ENCODE measurements around the gene HLX. TPM values are rescaled to one million over a fixed set of nuclear protein-coding genes. Genes with fewer than 3 reads are reported as not detected.

HLX gene
- total and polyA plus RNA-seq, 10 donors, result 6.9 to 36.1 (median 16.3) TPM

DNA sequence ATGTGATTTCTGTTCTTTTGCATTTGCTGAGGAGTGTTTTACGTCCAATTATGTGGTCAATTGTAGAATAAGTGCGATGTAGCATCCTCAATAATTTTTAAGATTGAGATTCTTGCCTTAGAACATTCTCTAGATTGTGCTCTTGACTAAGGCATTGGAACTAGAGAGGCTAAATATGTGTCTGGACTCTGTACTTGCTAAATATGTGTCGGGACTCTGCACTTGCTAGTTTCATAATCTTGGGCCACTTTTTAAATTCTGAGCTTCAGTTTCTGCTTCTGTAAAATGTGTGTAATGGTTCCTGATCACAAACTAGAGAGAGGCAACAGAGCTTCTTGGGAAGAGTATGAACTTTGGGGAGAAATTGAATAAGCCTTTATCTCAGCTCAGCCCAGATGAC, 21.6 kb downstream of the HLX start:
- no peaks in the 10 kb centered on the region for H3K4me1 ChIP-seq
- WGBS, 5 donors, result 79 to 94% (median 91%) methylated on average over 3 of the region's 3 CpGs
- TF ChIP-seq POLR2AphosphoS5 (IDR thresholded peaks at IDR 0.05) (no peak), CTCF (IDR thresholded peaks at IDR 0.05 in 8 of 11, conservative IDR thresholded peaks at IDR 0.05 in 3 of 11) (no peak), POLR2A (IDR thresholded peaks at IDR 0.05) (no peak)
- H3K36me3 ChIP-seq, result no peaks in the 10 kb centered on the region
- no peaks in the 10 kb centered on the region for H3K9me3 ChIP-seq
- intact Hi-C loops (cut with DNase I; ENCODE audit: low total_unique reads), result loop anchor here (10.0 kb wide), 1 partner anchor 304 kb away; no protein-coding TSS in a partner anchor
- peaks cover 0 to under 1% (median 0%) of the 10 kb centered on the region in 7 donors for H3K27me3 ChIP-seq (replicated peaks in 1 of 7)
- H3K4me3 ChIP-seq, result no peak overlapping the region
- no peak for DNase-seq
- H3K27ac ChIP-seq, result no peak overlapping the region

DNA sequence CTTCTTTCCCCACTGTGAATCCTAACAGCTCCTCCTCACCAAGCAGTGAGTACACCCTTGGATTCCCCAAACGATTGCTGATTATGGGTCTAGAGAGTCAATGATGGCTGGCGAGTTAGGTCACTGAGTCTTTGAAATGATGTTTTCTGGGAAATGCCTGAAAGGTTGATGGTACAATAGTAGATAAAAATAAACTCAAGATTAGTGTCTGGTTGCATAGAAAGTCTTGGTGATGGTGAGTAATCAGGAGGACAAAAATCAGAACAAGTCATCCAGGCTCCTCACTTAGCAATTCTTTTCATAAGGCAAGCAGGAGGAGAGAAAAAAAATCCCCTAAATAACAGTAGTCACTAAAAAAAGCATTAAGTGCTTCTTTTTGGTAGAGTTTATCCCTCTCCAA, 22.6 kb downstream of the HLX start:
- H3K27ac ChIP-seq, result no peak overlapping the region
- intact Hi-C loops (cut with DNase I; ENCODE audit: low total_unique reads), result loop anchor here (10.0 kb wide), 1 partner anchor 303 kb away; no protein-coding TSS in a partner anchor
- 73 to 89% (median 84%) methylated on average over 2 of the region's 2 CpGs for WGBS, 5 donors
- DNase-seq, result no peak
- no peaks in the 10 kb centered on the region for H3K36me3 ChIP-seq
- H3K4me1 ChIP-seq, result no peaks in the 10 kb centered on the region
- peaks cover 0 to under 1% (median 0%) of the 10 kb centered on the region in 7 donors for H3K27me3 ChIP-seq (replicated peaks in 1 of 7)
- H3K4me3 ChIP-seq, result no peak overlapping the region
- H3K9me3 ChIP-seq, result no peaks in the 10 kb centered on the region
- TF ChIP-seq POLR2A (IDR thresholded peaks at IDR 0.05), result no peak

DNA sequence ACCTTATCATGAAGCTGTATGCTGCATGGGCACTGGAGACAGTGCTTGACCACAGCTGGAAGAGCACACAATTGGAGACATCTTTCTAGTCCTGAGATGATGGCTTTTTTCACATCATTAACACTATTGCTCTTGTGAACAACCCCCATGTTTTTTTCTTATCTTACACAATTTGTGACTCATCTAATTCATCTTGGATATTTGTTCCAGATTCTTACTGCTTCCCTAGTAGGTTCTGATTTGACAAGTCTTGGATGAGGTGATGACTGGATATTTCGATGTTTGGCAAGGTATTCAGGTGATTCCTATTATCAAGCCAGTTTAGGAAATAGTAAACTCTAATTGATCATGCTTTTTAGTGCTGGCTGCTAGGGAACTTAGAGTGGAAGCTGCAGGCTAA, 23.7 kb downstream of the HLX start:
- WGBS, 5 donors, result 71 to 93% (median 85%) methylated on average over 1 of the region's 1 CpG
- Histone ChIP-seq H3K27me3 (replicated peaks in 1 of 7) (peaks cover 0 to 5% (median 0%) of the 10 kb centered on the region in 7 donors), H3K27ac (no peak overlapping the region), H3K4me1 (no peaks in the 10 kb centered on the region), H3K36me3 (no peaks in the 10 kb centered on the region), H3K4me3 (no peak overlapping the region), H3K9me3 (no peaks in the 10 kb centered on the region)
- TF ChIP-seq CTCF (IDR thresholded peaks at IDR 0.05 in 8 of 11, conservative IDR thresholded peaks at IDR 0.05 in 3 of 11) (no peak), POLR2AphosphoS5 (IDR thresholded peaks at IDR 0.05) (no peak), POLR2A (IDR thresholded peaks at IDR 0.05) (no peak)
- intact Hi-C loops (cut with DNase I; ENCODE audit: low total_unique reads), result loop anchor here (10.0 kb wide), 1 partner anchor 302 kb away; no protein-coding TSS in a partner anchor
- no peak for DNase-seq

DNA sequence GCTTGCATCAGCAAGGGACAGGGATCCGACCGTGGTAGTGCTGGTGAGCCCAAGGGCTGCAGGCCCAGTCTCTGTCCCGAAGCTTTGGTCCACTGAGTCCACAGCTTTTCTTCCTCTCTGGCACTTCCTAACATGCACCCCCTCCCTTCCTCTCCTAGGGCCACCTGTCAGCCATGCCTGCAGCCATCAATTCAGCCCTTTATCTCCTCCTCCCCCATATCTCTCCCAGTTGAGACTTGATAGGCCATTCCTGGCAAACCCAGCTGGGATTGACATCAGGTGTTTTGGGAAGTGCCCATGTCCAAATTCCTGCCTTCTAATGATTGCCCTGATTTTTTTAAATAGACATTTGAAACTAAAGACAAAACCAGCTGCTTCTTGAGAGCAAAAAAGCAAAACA, 25.6 kb downstream of the HLX start:
- Histone ChIP-seq H3K4me3 (no peak overlapping the region), H3K9me3 (no peaks in the 10 kb centered on the region), H3K36me3 (no peaks in the 10 kb centered on the region), H3K27ac (no peak overlapping the region), H3K4me1 (peaks cover 0 to 8% (median 3%) of the 10 kb centered on the region in 6 donors), H3K27me3 (replicated peaks in 1 of 7) (peaks cover 0 to 5% (median 0%) of the 10 kb centered on the region in 7 donors)
- no peak for TF ChIP-seq POLR2AphosphoS5 (IDR thresholded peaks at IDR 0.05)
- intact Hi-C loops (cut with DNase I; ENCODE audit: low total_unique reads), result loop anchor here (10.0 kb wide), 1 partner anchor 300 kb away; no protein-coding TSS in a partner anchor
- DNase-seq, result no peak
- WGBS, 5 donors, result 83 to 93% (median 86%) methylated on average over 3 of the region's 3 CpGs

GRCh38 chr1:220905650-220906560, 26.7 kb downstream of the HLX start:
- TF ChIP-seq POLR2A (IDR thresholded peaks at IDR 0.05) (no peak), POLR2AphosphoS5 (IDR thresholded peaks at IDR 0.05) (no peak), CTCF (IDR thresholded peaks at IDR 0.05 in 8 of 11, conservative IDR thresholded peaks at IDR 0.05 in 3 of 11) (no peak)
- H3K27me3 ChIP-seq (replicated peaks in 1 of 7), result peaks cover 0 to 5% (median 0%) of the 10 kb centered on the region in 7 donors
- H3K27ac ChIP-seq, result no peak overlapping the region
- H3K4me1 ChIP-seq, result peaks cover 0 to 8% (median 3%) of the 10 kb centered on the region in 6 donors
- intact Hi-C loops (cut with DNase I; ENCODE audit: low total_unique reads), result loop anchor here (10.0 kb wide), 1 partner anchor 299 kb away; no protein-coding TSS in a partner anchor
- no peaks in the 10 kb centered on the region for H3K9me3 ChIP-seq
- H3K4me3 ChIP-seq, result no peak overlapping the region
- H3K36me3 ChIP-seq, result no peaks in the 10 kb centered on the region
- DNase-seq, result no peak
- WGBS, 5 donors, result 58 to 85% (median 82%) methylated on average over 5 of the region's 5 CpGs
